GM19351 (cell line): ENCODE data around the gene CADM1.

Source experiments
- ATAC-seq: cut with Tn5 transposase; IDR thresholded peaks from one replicate; pipeline ENCODE4 v1.9.1; 2021; ENCODE audit warnings: mild to moderate bottlenecking, moderate library complexity; ENCODE audit not compliant: unreplicated experiment

The CADM1 gene

DNA sequence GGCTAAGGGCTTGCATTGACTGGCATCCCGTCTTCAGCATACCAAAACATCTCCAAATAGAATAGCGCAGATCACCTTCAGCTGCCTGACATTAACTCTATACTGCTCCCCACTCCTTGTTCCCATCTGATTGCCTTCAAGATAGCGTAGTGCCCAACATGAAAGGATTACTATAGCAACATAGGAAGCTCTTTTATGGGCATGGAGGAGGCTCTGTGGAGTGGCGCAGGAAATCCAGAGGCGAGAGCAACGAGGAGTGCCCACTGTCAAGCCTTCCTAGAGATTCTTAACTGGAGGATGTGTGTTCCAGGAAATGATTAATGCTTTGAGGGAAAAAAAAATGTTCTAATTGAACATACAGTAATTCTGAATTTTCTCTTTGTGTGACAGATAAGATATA lies 213.3 kb downstream of the CADM1 start:
- ATAC-seq = no peak

DNA sequence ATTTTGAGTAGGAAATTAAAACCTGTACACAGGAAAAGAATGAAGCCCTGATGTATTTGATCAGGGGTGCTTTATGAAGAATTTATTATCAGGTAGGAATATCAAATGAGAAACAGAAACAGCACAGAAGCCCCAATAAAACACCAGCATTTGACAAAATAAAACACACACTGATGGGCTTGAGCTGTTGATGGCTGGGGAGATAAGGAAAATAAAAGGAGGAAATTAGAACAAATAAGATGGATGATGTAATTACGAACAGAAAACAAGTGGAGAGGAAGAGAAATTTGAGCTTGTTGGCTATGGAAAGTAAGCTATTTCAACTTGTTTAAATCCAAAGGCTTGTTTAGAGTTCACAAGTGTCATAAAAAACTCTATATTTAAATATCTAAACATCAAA lies 213.7 kb downstream of the CADM1 start:
- no peak for ATAC-seq

DNA sequence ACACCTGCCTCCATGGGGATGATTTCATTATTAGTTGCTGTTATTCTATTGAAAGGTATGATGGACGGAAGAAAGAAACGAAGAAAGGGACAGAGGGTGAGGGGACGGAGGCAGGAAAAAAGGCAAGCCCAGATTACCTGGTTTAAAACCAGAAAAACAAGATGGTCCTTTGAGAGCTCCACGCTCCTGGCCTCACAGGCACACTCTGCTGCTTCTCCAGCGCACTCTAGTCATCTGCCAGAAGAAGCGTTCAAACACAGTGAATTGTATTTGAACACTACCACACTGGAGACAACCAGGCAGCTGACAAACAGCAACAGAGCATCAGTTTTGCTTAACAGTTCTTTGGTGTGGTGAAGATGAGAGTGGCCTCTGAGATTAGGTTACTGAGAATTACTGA lies 216.9 kb downstream of the CADM1 start:
- ATAC-seq = no peak

DNA sequence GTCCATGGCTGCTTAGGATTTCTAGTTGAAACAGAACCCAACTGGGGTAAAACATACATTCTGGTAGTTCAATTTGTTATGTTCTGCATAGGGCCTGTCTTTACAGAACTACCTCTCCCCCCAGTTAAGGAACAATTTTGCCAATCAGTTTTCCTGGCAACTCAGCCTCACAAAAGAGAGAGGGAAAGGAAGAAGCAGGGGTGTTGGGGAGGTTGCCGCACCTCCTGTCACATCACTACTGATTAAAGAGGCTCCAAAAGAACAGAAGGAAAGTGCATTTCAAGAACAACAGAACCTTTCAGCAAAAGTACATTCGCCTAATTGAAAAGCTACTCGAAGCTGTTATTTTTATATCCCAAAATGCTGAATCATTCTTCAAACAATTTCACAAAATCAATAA lies 217.6 kb downstream of the CADM1 start:
- no peak for ATAC-seq

DNA sequence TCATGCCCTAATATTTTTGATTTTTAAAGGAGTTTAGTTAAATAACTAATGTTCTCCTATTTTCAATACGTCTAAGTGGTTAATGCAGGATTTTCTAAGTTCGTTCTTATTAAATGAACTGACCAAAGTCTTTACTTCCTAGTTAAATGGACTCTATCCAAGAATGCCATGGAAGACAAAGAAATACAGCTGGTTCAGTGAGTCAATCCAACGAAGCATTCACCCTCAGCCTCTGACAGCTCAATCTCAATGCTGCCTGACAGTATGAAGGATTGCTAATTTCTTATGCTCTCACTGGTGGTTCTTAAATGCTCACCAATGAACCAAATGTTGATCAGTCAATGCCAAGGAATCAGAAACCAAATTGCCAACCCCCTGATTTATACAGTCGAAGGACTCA lies 219.4 kb downstream of the CADM1 start:
- no peak for ATAC-seq

DNA sequence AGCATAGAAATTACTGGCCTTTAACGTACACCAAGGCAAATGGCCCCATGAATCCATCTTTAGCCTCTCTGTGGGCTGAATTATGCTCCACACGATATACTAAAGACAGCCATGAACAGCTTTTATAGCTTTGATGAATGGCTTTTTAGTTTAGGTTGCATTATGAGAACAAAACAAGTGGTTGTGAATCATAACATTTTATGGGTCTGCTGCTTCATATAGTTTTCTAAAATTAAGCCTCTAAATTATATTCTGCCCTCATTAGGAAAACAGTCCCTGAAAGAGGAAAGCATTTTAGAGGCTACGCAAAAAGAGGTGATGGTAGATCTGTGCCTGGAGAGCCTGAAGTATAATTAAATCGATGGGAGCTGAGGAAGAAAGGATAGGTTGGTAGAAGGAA lies 221.3 kb downstream of the CADM1 start:
- ATAC-seq = no peak

DNA sequence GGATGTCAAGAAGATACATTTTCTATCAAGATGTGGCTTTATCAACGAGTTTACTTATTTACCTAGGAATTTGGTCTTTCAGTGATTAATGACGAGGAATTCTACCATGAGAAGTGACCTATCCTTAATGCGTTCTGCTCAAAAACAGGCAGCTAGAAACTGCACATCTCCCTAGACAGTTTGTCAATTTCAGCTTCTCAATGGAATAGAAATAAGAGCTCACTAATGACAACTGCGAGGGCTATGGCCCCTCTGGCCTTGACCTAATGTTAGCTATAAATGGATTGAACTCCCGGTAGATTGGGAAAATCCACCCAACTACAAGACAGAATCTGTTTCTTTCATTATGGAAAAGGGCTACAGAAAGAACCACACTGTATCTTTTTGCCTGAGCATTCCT lies 223.4 kb downstream of the CADM1 start:
- no peak for ATAC-seq

DNA sequence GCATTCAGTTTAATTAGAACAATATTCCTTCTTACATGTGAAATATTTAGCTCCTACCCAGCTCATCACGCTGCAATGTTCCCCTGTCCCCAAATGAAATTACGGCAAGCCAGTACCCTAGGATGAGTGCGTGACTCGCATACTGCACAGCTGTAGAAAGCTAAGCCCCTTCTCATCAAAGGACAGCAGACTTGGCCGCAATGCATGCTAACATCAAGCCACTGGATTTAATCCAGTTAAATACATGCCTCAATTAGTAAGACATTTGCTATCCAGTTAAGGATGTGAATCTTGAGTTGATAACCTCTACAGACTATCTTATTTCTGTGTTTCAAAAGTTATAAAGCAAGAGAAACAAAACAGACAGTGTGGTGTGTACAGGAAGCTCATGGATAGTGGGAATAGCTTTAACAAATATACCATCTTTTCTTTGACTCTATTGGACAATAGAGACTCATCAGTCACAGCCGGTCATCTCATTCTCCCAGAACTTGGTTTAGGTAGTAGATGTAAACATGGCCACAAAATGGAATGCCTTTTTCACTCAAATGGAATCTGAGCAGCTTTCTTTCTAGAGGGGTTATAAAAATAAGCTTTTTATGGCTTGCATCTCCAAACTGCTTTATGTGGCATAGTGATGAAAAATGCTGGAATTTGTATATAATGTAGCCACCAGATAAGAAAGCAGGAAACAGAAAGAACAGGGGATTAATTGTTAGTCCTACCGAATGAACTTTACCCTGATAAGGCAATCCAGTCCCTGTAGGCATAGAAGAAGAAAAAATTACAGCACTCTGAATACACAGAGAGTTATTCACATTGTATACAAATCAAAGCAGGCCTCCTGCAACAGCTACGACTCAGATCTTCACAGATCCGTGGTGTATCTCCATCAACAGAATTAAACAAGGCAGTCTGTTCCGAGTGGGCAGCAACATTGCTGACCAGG lies 224.1 kb downstream of the CADM1 start:
- no peak for ATAC-seq

DNA sequence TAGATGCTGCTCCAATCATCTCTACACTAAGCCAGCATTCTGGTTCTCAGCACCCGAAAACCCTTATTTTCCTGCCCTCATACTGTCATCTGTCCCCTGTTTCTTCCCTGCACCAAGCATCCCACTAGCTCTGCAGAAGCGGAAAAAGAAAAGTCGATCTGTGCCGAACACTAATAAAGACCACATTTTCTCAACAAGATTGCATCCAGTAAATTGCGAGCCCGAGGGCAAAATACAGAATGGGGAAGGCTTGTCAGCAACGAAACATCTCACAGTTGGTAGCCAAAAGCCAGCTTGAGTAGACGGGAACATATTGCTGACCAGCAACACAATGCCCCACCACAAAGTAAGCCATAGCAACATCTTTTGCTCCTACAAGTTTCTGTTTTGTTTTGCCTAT lies 227.4 kb downstream of the CADM1 start:
- ATAC-seq = no peak

DNA sequence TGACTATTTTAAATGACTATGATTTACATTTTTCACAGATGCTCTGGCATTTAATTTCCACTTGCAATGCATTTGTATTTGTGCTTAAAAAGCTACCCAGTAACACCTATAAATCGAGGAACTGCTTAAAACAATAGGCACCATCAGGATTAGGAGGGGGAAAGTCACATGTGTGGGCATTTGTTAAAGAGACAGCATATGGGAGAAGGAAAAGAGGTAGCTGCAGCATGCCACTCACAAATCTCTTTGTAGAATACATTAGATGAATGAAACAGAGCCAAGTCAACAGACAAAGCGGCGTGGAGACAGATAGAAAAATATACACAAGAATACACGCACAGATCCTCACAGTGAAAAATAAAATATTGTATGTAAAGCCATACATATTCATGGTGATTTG lies 228.0 kb downstream of the CADM1 start:
- no peak for ATAC-seq

DNA sequence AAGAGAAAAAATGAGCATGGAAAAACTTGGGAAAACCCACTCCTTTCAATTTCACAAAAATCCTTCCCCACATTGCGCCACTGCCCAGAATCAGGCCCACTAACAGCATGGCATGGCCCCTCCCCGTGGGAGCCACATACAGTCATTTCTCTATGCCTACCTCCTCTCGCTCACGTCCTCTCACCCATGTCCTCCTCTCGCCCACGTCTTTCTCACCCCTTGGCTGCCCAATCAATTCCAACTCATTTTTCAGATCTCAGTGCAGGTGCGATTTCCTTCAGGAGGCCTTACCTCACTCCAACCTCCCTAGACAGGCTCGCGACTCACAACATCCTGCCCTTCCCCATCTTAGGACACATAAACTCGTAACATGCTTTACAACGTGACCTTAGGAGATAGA lies 229.2 kb downstream of the CADM1 start:
- no peak for ATAC-seq

DNA sequence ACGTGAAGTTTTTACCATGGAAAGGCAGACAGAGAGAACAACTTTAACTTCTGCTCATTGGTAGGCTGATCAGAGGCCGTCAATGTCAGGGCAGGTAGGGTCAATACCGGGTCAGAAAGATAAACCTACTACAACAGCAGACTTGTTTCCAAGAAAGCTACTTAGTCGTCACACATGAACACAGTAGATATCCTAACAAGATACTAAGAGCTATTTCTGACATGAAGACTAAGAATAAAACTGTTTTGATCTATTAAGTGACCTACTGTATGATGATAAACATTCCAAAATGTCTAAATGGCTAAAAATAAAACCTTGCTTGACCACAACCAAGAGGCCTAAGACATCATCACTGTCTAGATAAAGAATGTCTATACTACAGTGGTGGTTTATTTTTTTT lies 231.3 kb downstream of the CADM1 start:
- ATAC-seq = no peak

DNA sequence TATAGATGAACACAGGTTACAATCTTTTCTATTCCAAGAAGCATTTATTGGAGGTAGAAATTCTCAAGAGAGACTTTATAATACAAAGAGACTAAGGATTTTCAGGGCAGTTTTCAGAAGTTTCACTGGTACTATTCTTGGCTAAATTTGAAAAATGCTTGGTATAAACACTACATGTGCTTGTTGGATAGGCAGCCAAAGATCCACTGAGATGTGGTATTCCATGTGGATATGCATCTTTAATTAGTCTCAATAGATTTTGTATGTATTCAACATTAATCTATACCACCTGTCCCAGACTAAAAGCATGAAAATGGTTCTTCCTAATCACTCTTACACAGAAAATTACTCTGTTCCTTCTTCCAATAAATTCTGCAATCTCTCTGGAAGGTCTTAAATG lies 232.6 kb downstream of the CADM1 start:
- no peak for ATAC-seq

DNA sequence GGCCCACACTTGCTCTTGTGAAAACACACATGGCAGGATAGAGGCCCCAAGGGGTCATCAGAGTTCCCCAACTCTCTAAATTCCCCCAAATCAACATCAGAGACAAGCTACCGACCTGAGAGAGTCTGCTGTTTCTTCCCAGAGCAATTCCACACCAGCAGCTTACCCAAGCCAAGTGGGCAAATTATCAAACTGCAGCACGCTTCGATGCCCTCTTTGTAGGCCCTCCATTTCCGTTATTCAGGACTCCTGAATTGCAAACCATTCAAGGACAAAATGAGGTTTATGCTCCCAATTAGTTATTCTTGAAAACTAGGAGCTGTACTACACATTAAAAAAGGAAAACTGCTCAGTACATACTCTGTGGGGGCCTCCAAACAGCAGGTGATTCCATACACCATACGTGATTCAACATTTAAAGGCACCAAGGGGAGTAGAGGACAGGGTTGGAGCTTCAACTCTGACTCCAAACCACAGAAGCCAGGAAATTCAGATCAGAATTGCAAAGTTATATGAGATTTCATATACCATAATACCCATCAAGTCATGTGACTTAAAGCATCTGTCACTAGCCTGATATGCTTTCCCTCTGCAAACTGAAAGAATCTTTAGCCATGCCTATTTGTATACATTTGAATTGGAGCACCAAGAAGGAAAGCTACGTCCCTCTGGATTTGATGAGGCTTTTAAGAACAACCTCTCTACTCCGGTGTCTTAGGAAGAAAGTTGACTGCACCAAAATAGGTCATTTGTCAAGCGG lies 234.8 kb downstream of the CADM1 start:
- no peak for ATAC-seq

DNA sequence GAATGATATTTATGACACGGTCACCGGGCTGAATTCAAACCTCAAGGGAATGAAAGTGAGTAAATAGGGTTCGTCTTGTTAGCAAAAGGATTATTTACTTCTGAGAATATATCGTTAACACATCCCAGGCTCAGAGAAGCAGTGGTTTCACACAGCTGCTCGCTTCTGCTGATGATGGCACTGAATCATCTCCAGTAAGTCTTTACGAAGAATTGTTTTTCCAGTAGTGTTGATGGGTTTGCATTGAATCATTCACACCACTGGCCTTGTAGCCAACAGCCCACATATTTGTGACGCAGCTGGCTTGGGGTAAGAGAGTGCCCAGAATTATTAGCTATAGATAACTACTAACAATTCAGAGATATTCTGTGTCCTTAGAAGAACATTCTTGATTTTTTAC lies 236.3 kb downstream of the CADM1 start:
- no peak for ATAC-seq

DNA sequence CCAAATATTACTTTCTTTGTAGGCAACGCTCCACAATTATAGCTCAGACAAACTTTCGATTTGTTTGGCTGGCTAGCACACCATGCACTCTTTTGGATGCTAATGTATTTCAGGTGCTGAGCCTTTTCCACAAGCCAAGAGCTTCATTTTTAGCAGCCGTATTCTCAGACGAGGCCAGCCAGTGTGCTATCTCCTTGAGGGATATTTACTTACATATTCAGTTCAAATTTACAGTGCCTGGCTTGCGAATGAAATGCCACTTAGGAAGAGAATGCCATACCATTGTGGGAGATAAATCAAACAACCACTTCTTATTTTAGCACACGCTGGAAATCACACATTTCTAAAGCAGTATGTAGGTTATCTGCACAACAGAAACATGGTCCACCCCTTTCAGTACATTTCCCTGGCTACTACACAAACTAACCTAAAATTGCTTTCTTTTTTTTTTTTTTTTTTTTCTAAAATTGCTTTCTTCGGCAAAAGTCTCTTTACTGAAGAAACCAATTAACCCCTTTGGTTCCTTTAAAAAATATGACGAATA lies 236.9 kb downstream of the CADM1 start:
- ATAC-seq = no peak

DNA sequence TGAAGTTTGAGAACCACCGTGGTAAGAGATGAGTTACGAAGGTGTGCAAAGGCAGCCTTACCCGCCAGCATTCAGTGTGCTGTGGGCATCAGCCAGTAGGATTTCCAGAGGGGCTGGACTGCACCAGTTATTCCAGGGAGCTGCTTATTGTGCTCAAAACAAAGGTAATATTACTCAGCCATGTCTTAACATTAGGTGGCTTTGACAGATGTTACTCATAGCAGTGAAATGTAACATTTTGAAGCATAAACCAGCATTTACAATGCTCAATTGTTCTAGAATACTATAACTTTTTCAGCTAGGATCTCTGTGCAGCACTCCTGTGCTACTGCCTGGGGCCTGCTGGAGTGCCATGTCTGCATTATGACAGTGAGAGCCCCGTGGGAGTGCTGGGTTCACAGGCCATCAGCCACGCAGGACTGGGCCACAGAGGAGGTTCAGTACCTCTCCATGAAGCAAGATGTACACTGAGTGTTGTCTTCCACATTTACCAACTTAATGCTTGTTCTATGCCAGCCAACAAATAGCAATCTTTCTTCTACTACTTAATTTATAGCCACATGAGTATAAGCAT lies 238.1 kb downstream of the CADM1 start:
- no peak for ATAC-seq

DNA sequence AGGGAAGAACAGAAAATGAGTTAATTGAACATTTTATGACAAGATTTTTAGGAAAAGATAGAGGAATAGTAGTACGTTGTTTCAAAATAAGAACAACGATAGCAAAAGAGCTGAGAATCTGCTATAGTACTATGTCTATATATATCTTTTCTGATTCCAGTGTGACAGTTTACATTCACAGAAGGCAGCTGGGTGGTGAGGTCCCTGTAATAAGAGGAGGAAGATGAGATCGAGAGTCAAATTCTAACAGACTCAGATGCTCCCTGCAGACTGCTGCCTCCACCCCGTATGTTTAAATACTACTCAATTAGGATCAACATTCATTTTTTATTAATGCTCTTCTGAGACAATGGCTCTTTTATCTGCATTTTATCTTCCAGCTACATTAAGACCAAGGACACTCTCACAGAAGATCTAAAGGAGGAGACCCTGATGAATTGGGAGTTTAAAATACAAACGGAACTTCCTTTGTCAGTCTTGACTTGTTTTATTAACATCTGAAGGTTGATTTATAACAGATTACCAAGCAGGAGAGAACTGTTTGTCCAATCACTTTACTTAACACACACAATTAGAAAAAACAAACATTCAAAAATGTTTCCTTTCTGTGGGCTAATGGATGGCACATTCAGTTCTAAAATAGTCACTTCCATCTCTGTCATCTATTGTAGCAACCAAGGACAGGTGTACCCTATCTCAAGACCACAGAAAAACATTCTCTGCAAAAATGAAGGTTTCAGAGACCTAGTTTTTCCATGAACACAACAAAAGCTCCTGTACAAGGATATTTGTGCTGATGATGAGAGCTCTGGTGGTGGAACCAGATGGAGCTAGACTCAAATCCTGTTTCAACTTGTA lies 240.2 kb downstream of the CADM1 start:
- ATAC-seq = no peak

DNA sequence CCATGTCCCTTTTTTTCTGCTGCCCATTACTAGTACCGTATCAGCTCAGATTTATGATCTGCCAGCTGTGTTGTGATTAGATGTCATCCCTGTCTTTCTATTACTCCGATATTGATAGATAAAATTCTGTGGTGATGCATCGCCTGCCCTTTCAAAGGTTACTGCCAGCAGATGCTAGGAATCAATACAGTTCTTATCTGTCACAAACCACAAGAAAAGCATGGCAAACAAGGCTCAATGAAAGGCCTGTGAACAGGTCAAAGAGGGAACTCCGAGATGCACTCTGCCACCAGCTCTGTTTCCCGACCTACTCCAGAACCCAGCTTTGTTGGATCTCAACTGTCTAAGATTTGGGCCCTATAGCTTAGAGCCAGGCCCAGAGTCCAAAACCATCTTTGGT lies 246.0 kb downstream of the CADM1 start:
- ATAC-seq = no peak

DNA sequence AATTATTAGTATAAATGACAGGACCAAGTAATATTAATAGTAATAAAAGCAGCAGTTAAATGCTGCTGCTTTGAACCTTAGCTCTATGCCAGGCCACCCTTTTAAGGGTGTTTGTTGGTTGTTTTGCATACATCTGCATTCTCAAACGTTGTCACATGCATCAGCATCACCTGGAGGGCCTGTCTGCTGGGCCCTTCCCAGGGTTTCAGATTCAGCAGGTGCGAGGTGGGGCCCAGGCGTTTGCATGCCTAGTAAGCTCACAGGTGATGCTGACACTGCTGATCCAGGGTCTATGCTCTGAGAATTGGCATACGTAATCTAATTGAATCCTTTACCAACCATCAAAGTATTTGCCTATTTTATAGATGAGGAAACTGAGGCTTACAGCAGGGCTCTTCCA lies 246.5 kb downstream of the CADM1 start:
- ATAC-seq = no peak

DNA sequence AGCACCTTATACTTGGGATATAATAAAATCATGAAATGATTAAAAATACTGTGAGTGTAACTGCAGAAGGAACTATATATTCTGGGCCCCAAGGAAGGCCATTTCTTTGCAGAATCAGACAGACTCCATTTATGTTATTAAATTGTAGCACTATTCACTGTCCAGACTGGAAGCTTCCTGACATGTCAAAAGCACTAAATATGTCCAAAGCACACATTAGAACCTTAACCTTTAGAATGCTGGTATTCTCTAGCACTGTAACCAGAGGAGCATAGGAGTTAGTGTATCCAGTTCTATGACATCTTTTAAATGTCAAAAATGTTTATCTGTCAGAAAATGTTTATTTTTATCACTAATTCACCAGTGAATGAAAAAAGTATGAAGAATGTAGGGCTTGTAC lies 246.9 kb downstream of the CADM1 start:
- no peak for ATAC-seq
